Stimulated activated CD4-positive, alpha-beta T cell treated with anti-CD3 and anti-CD28 coated beads, Interleukin-12 subunit alpha, Interleukin-12 subunit beta, amount 100 ng/mL, for 24 hours (primary cell): ENCODE results near the gene ABI3BP.

Source experiments
- DNase-seq, 2 experiments: peaks; one replicate each; pipeline ENCODE4 v3.0.0-alpha.2; 2020; ENCODE audit warnings: low read depth in 2 of 2

ABI3BP gene

GRCh38 chr3:100984308-100984707 lies 8.9 kb downstream of the ABI3BP start:
- no peak for DNase-seq

- DNase-seq = no peak
Observed at GRCh38 chr3:100982710-100983109, 10.5 kb downstream of the ABI3BP start.

- no peak for DNase-seq
Observed at GRCh38 chr3:100981164-100981911, 11.9 kb downstream of the ABI3BP start.

- DNase-seq = no peak
Observed at GRCh38 chr3:100978011-100978659, 15.1 kb downstream of the ABI3BP start.

GRCh38 chr3:100976611-100977010 lies 16.6 kb downstream of the ABI3BP start:
- DNase-seq = no peak

- DNase-seq = no peak
Observed at GRCh38 chr3:100975714-100976113, 17.5 kb downstream of the ABI3BP start.

GRCh38 chr3:100973594-100973993 lies 19.6 kb downstream of the ABI3BP start:
- no peak for DNase-seq

GRCh38 chr3:100972867-100973266 lies 20.4 kb downstream of the ABI3BP start:
- DNase-seq = no peak

- DNase-seq = no peak
Observed at GRCh38 chr3:100972301-100972844, 20.8 kb downstream of the ABI3BP start.

GRCh38 chr3:100971798-100972197 lies 21.4 kb downstream of the ABI3BP start:
- no peak for DNase-seq

GRCh38 chr3:100970477-100970990 lies 22.7 kb downstream of the ABI3BP start:
- DNase-seq = no peak

- no peak for DNase-seq
Observed at GRCh38 chr3:100968932-100969906, 24.0 kb downstream of the ABI3BP start.

- no peak for DNase-seq
Observed at GRCh38 chr3:100966807-100967206, 26.4 kb downstream of the ABI3BP start.

- no peak for DNase-seq
Observed at GRCh38 chr3:100966049-100966491, 27.2 kb downstream of the ABI3BP start.

- no peak for DNase-seq
Observed at GRCh38 chr3:100963041-100963440, 30.2 kb downstream of the ABI3BP start.

GRCh38 chr3:100957261-100957986 lies 35.8 kb downstream of the ABI3BP start:
- no peak for DNase-seq

- no peak for DNase-seq
Observed at GRCh38 chr3:100956276-100956675, 36.9 kb downstream of the ABI3BP start.

GRCh38 chr3:100954990-100955389 lies 38.2 kb downstream of the ABI3BP start:
- DNase-seq = no peak

GRCh38 chr3:100954199-100954935 lies 38.9 kb downstream of the ABI3BP start:
- no peak for DNase-seq

- DNase-seq = no peak
Observed at GRCh38 chr3:100953103-100953502, 40.1 kb downstream of the ABI3BP start.
